ENCODE results near the gene FAR1.

The FAR1 gene

GRCh38 chr11:13694115-13694514 lies 25.6 kb downstream of the FAR1 start:
- no peak for TF ChIP-seq CTCF (IDR thresholded peaks at IDR 0.05; ENCODE audit: insufficient read depth, low read depth, low read length, missing control alignments)
- DNase-seq (ENCODE audit: low read depth): no peak
- no peak overlapping the region for H3K4me3 ChIP-seq (ENCODE audit: low read depth, low read length)

- H3K4me3 ChIP-seq (ENCODE audit: low read depth, low read length): no peak overlapping the region
- no peak for TF ChIP-seq CTCF (IDR thresholded peaks at IDR 0.05; ENCODE audit: insufficient read depth, low read depth, low read length, missing control alignments)
- DNase-seq (ENCODE audit: low read depth): no peak
These were observed 27.4 kb downstream of the FAR1 start for GRCh38 chr11:13695886-13696285.

DNA sequence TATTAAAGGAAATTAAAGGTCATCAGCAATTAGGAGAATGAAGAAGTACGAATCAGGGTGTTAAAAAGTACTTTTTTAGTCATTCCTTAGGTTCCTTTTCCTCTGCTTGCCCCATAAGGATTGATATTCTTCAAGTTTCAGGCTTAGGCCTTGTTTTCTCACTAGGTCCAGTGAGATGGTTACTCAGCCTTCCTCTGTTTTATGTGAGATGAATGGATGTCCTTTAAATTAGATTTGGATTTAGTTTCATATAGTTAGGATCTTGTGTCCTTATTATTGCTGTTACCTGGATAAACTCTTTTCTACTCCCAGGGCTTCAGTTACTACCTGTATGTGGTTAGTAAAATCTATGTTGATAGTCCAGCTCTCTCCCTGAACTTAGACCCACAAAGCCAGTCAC lies 29.2 kb downstream of the FAR1 start:
- no peak for TF ChIP-seq CTCF (IDR thresholded peaks at IDR 0.05; ENCODE audit: insufficient read depth, low read depth, low read length, missing control alignments)
- H3K4me3 ChIP-seq (ENCODE audit: low read depth, low read length): no peak overlapping the region
- no peak for DNase-seq (ENCODE audit: low read depth)

GRCh38 chr11:13698132-13698531 lies 29.7 kb downstream of the FAR1 start:
- no peak for DNase-seq (ENCODE audit: low read depth)
- H3K4me3 ChIP-seq (ENCODE audit: low read depth, low read length): no peak overlapping the region
- TF ChIP-seq CTCF (IDR thresholded peaks at IDR 0.05; ENCODE audit: insufficient read depth, low read depth, low read length, missing control alignments): no peak

- TF ChIP-seq CTCF (IDR thresholded peaks at IDR 0.05; ENCODE audit: insufficient read depth, low read depth, low read length, missing control alignments): no peak
- no peak overlapping the region for H3K4me3 ChIP-seq (ENCODE audit: low read depth, low read length)
- DNase-seq (ENCODE audit: low read depth): no peak
These were observed 30.6 kb downstream of the FAR1 start for GRCh38 chr11:13699041-13699440.

GRCh38 chr11:13699870-13700269 lies 31.4 kb downstream of the FAR1 start:
- DNase-seq (ENCODE audit: low read depth): no peak
- no peak for TF ChIP-seq CTCF (IDR thresholded peaks at IDR 0.05; ENCODE audit: insufficient read depth, low read depth, low read length, missing control alignments)
- H3K4me3 ChIP-seq (ENCODE audit: low read depth, low read length): no peak overlapping the region

GRCh38 chr11:13701506-13701905 lies 33.0 kb downstream of the FAR1 start:
- no peak for TF ChIP-seq CTCF (IDR thresholded peaks at IDR 0.05; ENCODE audit: insufficient read depth, low read depth, low read length, missing control alignments)
- no peak overlapping the region for H3K4me3 ChIP-seq (ENCODE audit: low read depth, low read length)
- DNase-seq (ENCODE audit: low read depth): no peak

Data from GM12865 (cell line).